ENCODE measurements around the gene RIOK2.
"Not testable (repeated sequence)": the region's sequence is repeated elsewhere in the genome, so short reads cannot be mapped to it uniquely, and the experiment has no call there.

RIOK2 gene

DNA sequence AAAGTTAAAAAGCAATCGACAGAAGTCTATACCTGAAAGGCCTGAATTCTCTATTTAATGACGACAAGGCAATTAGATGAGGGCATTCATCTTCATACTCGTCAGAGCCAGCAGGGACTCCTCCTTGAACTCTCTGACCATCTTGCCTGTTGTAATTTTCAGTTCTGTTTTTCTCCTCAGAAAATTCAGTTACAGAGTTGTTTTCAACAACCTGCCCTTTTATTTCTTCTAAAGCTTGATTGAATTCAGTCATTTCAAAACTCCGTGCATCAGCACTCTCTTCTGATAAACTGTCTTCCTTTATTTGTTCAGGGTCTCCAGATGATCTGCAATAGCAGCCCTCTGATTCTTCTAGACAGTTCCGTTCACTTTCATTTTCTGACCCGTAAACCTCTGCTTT is 15.6 kb downstream of the RIOK2 start:
- no peak for DNase-seq (ENCODE audit: low read depth)

DNA sequence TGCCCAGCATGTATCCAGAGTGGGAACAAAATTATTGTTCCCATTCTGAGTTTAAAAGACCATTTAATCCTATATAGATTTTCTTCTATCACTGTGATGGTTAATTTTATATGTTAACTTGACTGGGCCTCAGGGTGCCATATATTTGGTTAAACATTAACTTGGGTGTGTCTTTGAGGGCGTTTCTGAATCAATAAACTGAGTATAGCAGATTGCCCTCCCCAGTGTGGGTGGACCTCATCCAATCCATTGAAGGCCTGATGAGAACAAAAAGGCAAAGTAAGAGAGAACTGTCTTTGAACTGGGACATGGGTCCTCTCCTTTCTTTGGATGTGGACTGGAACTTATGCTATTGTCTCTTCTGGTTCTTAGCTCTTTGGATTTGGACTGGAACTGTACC is 17.3 kb downstream of the RIOK2 start:
- DNase-seq (ENCODE audit: low read depth), result no peak

DNA sequence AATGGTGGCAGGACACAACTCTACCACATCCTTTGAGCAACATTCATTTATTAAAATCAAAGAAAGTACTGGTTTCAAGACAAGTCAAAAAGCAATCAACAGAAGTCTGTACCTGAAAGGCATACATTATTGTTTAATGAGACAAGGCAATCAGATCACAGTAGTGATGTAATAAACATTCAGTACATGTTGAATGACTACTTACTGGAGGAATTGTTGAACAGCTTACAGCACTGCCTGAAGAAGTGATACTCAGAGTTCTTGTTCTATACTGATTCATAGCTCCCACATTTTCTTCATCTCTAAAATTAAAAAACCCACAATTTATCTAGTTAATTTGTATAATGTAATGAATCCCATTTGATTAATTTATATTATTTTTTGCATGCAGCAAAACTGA is 18.2 kb downstream of the RIOK2 start:
- DNase-seq (ENCODE audit: low read depth), result no peak

DNA sequence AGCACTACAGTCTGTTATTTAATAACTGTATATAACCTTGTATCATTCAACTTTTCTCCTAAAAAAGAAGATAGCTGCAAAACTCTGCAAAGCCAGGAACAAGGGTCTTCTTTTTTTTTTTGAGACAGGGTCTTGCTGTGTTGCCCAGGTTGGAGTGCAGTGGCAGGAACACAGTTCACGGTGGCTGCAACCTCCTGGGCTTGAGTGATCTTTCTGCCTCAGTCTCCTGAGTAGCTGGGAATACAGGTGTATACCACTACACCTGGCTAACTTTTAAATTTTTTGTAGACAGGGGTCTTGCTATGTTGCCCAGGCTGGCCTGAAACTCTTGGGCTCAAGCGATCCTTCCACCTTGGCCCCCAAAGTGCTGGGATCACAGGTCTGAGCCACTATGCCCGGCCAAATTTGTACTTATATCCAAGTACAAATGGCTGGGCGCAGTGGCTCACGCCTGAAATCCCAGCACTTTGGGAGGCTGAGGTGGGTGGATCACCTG is 19.2 kb downstream of the RIOK2 start:
- DNase-seq (ENCODE audit: low read depth), result no peak

DNA sequence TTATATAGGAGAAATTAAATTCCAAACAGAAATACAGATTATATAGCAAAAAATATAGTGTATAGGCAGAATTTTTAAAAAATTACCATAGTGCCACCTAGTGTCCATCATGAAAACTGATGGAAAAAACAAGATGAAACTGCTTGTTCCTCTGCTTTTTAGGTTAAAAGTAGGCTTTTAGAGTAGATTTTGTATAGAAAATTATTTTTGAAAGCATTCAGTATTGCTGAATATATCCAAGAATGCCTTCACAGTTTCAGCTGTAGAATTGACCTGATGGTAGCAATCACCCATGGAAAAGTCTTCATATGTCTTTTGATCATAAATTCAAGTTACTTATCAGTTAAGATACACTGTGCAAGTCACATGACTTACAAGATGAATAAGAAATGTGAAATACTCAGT is 19.7 kb downstream of the RIOK2 start:
- no peak for DNase-seq (ENCODE audit: low read depth)

- DNase-seq (ENCODE audit: low read depth), result no peak
Measured at GRCh38 chr5:97162045-97162444, 21.0 kb downstream of the RIOK2 start.

GRCh38 chr5:97157689-97158088 is 25.4 kb downstream of the RIOK2 start:
- no peak for DNase-seq (ENCODE audit: low read depth)

DNA sequence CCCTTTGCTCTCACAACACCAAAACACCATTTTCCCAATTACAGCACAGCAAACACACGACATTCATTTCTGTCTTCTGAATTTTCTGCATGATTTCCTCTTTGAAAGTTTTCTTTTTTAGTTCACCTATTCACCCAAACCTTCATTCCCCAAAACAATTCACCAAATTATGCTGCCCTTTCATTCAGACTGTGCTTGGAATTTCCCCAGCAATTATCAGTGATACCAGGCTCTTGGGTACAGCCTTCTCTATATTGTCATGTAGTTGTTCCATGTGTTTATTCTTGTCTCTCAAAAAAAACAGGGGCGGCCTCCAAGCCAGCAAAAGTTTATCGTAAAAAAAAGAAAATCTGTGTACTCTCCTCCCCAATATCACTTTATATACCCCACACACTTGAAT is 31.7 kb downstream of the RIOK2 start:
- DNase-seq (ENCODE audit: low read depth), result no peak

- no peak for DNase-seq (ENCODE audit: low read depth)
Measured at GRCh38 chr5:97150401-97150800, 32.6 kb downstream of the RIOK2 start.

DNA sequence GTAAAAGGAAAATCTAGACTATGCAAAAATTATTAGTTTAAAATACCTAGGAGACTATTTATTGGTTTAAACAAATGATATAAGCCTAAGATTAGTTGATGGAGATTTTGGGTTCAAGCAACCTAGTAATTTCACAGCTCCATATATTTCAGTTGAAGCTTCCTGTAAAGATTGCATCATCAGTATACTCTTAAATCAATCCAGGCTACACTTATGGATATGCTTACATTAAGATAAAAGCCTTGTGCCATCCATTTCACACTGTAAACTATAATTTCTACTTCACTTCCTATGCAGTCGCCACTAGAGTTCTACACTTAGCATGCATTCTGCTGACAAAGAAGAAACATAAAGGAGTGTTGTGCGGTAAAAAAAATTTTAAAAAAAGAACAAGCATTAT is 33.3 kb downstream of the RIOK2 start:
- no peak for DNase-seq (ENCODE audit: low read depth)

GRCh38 chr5:97148288-97148687 is 34.8 kb downstream of the RIOK2 start:
- DNase-seq (ENCODE audit: low read depth), result no peak

DNA sequence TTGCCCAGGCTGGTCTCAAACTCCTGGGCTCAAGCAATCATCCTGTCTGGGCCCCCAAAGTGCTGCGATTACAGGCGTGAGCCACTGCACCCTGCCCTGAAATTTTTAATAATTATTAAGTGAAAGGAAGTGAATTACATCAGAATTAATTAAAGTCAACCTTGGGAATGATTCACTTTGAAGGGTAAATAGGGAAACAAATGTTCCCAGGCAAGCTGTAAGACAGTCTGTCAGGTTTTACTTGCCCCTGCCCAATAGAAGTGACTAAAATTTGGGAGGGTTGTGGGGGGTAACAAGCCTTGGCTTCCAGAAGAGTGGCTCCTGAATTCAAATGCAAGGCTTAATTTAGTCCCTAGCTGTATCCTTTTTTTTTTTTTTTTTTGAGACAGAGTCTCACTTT is 39.3 kb downstream of the RIOK2 start:
- DNase-seq (ENCODE audit: low read depth), result no peak

DNA sequence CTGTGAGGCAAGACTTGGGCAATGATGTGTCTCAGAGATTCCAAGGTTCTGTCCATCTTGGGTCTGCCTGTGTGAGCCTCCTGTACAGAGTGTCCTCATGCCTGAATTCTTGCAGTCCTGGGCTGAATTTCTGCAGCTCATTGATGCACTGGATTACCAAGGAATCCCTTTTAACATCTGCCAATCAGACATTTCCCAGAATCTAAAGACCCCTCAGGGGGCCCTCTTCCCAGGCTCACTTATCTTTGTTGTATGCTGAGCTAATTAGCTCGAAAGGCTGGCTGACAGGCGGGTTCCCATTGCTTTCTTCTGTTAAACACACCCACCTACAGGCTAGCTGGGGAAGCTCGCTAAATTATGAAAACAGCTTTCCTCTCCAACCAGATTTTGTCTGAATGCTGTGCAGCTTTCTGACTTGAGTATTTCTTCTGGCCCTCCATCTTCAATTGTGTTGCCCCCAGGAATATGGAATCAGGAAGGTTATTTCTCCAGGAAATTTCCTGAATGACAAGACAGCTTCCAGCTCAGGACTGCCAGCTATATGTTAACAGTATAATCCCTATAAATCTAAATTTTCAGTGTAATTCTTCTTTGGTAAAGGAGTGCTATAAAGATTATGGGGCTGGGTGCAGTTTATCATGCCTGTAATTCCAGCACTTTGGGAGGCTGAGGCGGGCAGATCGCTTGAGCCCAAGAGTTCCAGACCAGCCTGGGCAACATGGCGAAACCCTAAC is 40.4 kb downstream of the RIOK2 start, which contains the start of gene LIX1:
Gene LIX1 (minus strand): TSS at position 91 of the 734 bp plus-strand sequence. CDS start 35 bp downstream, at position 56.
- DNase-seq (ENCODE audit: low read depth), result no peak

GRCh38 chr5:97141539-97141938 is 41.5 kb downstream of the RIOK2 start:
- no peak for DNase-seq (ENCODE audit: low read depth)

DNA sequence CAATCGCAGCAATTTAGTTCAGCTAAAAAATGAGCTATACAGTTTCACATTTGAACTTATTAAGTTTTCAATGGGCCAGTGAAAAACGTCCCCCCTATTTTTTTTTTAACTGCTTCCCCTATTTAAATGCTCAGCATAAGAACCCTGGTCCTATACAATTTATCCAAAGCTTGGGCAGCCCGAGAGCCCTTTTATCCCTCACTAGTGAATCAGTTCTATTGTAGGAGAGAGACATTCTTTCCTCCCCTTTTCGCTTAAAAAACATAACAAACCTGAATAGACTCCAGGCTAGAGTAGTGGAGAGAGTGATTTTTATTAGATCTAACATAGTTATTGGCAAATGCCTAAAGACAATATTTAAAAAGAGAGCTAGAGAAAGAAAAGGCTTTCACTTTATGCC is 42.0 kb downstream of the RIOK2 start:
- DNase-seq (ENCODE audit: low read depth), result no peak

GRCh38 chr5:97140250-97140649 is 42.8 kb downstream of the RIOK2 start:
- not testable (repeated sequence) for DNase-seq (ENCODE audit: low read depth)

- no peak for DNase-seq (ENCODE audit: low read depth)
Measured at GRCh38 chr5:97136475-97136874, 46.6 kb downstream of the RIOK2 start.

GRCh38 chr5:97135868-97136267 is 47.2 kb downstream of the RIOK2 start:
- DNase-seq (ENCODE audit: low read depth), result no peak

- no peak for DNase-seq (ENCODE audit: low read depth)
Measured at GRCh38 chr5:97134634-97135033, 48.4 kb downstream of the RIOK2 start.

GRCh38 chr5:97133101-97133500 is 49.9 kb downstream of the RIOK2 start:
- no peak for DNase-seq (ENCODE audit: low read depth)

- DNase-seq (ENCODE audit: low read depth), result no peak
Measured at GRCh38 chr5:97131921-97132320, 51.1 kb downstream of the RIOK2 start.

DNA sequence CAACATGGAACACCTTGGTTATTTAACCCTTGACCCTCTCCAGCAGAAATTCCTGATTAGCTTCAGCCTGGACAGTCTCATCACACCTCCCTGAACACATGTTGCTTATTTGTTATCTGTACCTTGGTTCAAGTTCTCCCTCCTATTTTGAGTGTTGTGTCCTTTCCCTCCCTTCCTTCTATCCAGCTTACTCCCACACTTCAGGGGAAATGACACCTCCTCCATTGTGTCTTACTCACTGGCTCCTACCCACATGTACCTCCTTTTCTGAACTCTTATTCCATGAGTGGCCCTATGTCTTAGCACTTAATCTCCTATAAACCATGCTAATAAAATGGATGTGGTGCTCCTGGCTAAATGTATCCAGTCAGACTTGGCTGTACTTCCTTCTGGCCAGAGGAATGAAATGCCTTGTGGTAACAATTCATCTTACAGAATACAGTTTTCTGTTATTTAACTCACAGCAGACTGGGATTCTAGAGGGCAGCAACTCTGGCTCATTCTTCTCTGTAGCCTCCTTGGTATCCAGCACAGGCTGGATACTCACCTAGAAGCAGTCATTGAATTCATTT is 51.8 kb downstream of the RIOK2 start:
- no peak for DNase-seq (ENCODE audit: low read depth)

GRCh38 chr5:97127727-97128126 is 55.3 kb downstream of the RIOK2 start:
- DNase-seq (ENCODE audit: low read depth), result no peak

All from stimulated activated CD8-positive, alpha-beta memory T cell treated with anti-CD3 and anti-CD28 coated beads, Interleukin-7, amount 100 ng/mL, for 24 hours (primary cell).